OCI-LY3 (cell line): ENCODE results near the gene MARK3.

Source experiments
- CTCF ChIP-seq: fragments of 200-600, 300-600 bp; sonication (generic); IDR thresholded peaks from 2 replicates; pipeline ENCODE4 v1.5.1; 2014; ENCODE audit warnings: antibody characterized with exemption, low read length, low read depth
- EZH2phosphoT487 ChIP-seq: fragments of 200-600 bp; shearing (Covaris generic); IDR thresholded peaks from 2 replicates; pipeline ENCODE4 v1.6.1; 2018; ENCODE audit warnings: antibody characterized with exemption, mixed run types, low read depth

- no peak for TF ChIP-seq CTCF
- no peak for TF ChIP-seq EZH2phosphoT487
Measured at GRCh38 chr14:103341250-103342129, 43.7 kb upstream of the MARK3 start.
